Fibroblast of mammary gland (primary cell): ENCODE data around the gene SMAP2.
A peak's percentile ranks its signal among the peaks of the same experiment; 100 is the strongest.

Experiments used
- DNase-seq: peaks from one replicate; pipeline ENCODE4 v3.0.0-alpha.2; 2010; ENCODE audit warnings: low read depth
- H3K4me3 ChIP-seq: 2 replicates; pipeline ENCODE4 v1.5.1; 2011; ENCODE audit warnings: low read depth, mild to moderate bottlenecking, low read length, moderate library complexity; ENCODE audit not compliant: control insufficient read depth
- TF ChIP-seq, protein P1 (sequence below): conservative IDR thresholded peaks from 2 replicates; pipeline ENCODE4 v1.5.1; 2011; ENCODE audit warnings: low read depth, low read length, inconsistent platforms; ENCODE audit not compliant: control insufficient read depth, insufficient read depth

The SMAP2 gene

DNA sequence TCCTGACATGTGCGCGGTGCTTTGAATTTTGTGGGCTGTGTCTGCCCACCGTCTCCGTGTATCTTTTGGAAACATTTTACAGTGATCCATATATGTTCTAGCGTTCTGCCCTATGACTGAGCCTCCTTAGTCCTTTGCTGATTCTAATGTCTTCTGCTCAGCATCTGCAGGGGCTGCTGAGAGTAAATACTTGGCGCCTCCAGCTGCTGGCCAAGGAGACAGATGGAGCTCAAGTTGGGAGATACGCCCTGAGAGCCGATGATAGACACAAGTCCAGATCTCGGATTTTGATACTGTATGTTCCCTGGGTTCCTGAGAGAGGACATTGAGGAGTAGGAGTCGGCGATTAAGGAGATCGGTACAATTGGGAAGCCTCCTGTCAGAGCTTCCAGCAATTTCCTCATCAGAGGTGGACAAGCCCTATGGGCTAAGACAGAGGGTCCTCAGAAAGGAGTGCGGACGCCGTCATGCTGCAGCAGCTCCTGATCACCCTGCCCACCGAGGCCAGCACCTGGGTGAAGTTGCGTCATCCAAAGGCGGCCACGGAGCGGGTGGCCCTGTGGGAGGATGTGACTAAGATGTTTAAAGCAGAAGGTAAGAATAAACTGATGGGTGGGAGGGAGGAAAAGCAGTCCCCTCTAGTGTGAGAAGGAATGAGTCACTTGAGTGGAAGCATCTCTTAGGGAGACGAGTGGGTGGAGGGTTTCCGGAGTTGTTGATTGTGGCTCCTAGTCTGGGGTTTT is 77.1 kb downstream of the SMAP2 start:
- peak; percentile 83 for DNase-seq
- TF ChIP-seq, protein P1, sequence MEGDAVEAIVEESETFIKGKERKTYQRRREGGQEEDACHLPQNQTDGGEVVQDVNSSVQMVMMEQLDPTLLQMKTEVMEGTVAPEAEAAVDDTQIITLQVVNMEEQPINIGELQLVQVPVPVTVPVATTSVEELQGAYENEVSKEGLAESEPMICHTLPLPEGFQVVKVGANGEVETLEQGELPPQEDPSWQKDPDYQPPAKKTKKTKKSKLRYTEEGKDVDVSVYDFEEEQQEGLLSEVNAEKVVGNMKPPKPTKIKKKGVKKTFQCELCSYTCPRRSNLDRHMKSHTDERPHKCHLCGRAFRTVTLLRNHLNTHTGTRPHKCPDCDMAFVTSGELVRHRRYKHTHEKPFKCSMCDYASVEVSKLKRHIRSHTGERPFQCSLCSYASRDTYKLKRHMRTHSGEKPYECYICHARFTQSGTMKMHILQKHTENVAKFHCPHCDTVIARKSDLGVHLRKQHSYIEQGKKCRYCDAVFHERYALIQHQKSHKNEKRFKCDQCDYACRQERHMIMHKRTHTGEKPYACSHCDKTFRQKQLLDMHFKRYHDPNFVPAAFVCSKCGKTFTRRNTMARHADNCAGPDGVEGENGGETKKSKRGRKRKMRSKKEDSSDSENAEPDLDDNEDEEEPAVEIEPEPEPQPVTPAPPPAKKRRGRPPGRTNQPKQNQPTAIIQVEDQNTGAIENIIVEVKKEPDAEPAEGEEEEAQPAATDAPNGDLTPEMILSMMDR, result no peak
- H3K4me3 ChIP-seq, result peak overlapping the region; percentile 72

DNA sequence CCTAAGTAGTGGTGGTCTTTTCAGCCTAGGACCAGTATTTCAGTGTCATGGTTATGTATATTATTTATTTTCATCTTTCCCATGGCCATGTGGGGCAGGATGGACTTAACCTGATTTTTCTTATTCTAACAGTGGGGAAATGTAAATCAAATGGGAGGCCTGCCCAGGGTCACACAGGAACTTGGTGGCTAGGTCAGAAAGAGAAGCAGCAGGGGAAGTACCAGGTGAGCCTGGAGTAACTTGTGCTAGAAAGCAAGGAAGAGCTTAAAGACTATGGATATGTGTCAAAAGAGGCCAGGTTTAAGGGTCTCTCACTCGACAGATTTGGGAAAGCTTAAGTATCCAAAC is 77.7 kb downstream of the SMAP2 start:
- no peak for DNase-seq
- TF ChIP-seq, protein P1, result no peak
- H3K4me3 ChIP-seq, result peak overlapping the region; percentile 72

DNA sequence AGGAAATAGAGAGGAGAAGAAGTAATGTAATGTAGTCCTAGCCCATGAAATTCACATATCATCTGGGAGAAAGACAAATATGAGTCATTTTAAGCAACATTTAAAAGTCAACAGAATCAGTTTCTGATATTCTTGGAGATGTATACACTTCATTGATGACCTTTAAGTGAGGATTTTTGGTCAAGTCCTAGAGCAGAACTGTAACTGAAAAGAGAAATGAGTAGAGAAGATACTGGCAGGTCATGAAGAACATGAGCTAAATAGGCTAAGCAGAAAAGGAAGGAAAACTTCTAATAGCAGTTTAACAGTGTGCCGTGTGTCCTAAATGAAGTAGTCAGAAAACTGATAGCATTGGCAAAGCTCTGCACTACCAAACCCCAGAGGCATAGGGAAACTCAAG is 81.3 kb downstream of the SMAP2 start:
- no peak for DNase-seq
- TF ChIP-seq, protein P1, result no peak
- no peak overlapping the region for H3K4me3 ChIP-seq

DNA sequence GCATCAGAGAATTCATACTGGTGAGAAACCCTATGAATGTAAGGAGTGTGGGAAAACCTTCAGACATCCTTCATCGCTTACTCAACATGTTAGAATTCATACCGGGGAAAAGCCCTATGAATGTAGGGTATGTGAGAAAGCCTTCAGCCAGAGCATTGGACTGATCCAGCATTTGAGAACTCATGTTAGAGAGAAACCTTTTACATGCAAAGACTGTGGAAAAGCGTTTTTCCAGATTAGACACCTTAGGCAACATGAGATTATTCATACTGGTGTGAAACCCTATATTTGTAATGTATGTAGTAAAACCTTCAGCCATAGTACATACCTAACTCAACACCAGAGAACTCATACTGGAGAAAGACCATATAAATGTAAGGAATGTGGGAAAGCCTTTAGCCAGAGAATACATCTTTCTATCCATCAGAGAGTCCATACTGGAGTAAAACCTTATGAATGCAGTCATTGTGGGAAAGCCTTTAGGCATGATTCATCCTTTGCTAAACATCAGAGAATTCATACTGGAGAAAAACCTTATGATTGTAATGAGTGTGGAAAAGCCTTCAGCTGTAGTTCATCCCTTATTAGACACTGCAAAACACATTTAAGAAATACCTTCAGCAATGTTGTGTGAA is 89.5 kb downstream of the SMAP2 start:
- TF ChIP-seq, protein P1, result no peak
- DNase-seq, result peak; percentile 23
- H3K4me3 ChIP-seq, result no peak overlapping the region

DNA sequence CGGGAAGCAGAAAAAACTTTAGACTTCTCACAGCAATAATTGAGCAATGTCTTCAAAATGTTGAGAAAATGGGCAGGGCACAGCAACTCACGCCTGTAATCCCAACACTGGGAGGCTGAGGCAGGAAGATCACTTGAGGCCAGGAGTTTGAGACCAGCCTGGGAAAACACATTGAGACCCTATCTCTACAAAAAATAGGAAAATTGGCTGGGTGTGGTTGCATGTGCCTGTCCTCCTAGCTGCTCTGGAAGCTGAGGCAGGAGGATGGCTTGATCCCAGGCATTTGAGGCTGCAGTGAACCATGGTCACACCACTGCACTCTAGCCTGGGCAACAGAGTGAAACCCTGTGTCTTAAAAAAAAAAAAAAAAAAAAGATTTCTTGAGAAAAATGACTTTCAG is 95.8 kb downstream of the SMAP2 start:
- TF ChIP-seq, protein P1, result no peak
- DNase-seq, result no peak
- H3K4me3 ChIP-seq, result no peak overlapping the region
